K562 (cell line): ENCODE measurements around the gene NRTN. TPM values are rescaled to one million over a fixed set of nuclear protein-coding genes. Genes with fewer than 3 reads are reported as not detected.

Experiments used
- HNRNPH1 ChIP-seq: fragments of 200-400 bp; formaldehyde crosslinking; optimal IDR thresholded peaks from 2 replicates; pipeline ENCODE3; 2017; ENCODE audit warnings: low read depth, mild to moderate bottlenecking, low read length, moderate library complexity
- LCOR ChIP-seq: sonication (generic); formaldehyde crosslinking; IDR thresholded peaks from 2 replicates; pipeline ENCODE4 v1.8.0; 2022; ENCODE audit warnings: mild to moderate bottlenecking, missing genetic modification reagents
- MXD1 ChIP-seq: fragments of 250-450 bp; sonication (Bioruptor Pico); IDR thresholded peaks from 2 replicates; pipeline ENCODE4 v1.8.0; 2021; ENCODE audit warnings: borderline replicate concordance, mild to moderate bottlenecking, moderate library complexity; ENCODE audit not compliant: poor library complexity, severe bottlenecking
- PML ChIP-seq: IDR thresholded peaks from 2 replicates; pipeline ENCODE4 v1.6.1; 2012; ENCODE audit warnings: low read length, inconsistent platforms
- SAFB ChIP-seq: fragments of 200-400 bp; formaldehyde crosslinking; IDR thresholded peaks from 2 replicates; pipeline ENCODE4 v1.6.1; 2017; ENCODE audit warnings: low read depth, low read length, borderline replicate concordance
- SMARCA5 ChIP-seq: fragments of 450-650 bp; IDR thresholded peaks from 2 replicates; pipeline ENCODE4 v1.6.1; 2016
- ZBTB1 ChIP-seq: sonication (generic); formaldehyde crosslinking; IDR thresholded peaks from 2 replicates; pipeline ENCODE4 v1.8.1; 2023; ENCODE audit warnings: missing genetic modification reagents, low read depth, mild to moderate bottlenecking, borderline replicate concordance
- ZBTB40 ChIP-seq, 2 experiments: fragments of 450-650 bp in 1 of 2; sonication (generic) in 1 of 2; formaldehyde crosslinking in 1 of 2; IDR thresholded peaks; 2 replicates each; pipeline versions ENCODE4 v1.7.1 to v1.9.0; 2016 to 2022; ENCODE audit warnings: inconsistent platforms in 1 of 2, mild to moderate bottlenecking in 1 of 2, missing genetic modification reagents in 1 of 2
- ZNF280B ChIP-seq: fragments of 250-450 bp; sonication (Bioruptor Pico); IDR thresholded peaks from 2 replicates; pipeline ENCODE4 v1.5.1; 2021; ENCODE audit warnings: mild to moderate bottlenecking
- ZNF444 ChIP-seq: fragments of 250-450 bp; sonication (Bioruptor Pico); IDR thresholded peaks from 2 replicates; pipeline ENCODE4 v1.4.0; 2020; ENCODE audit warnings: mild to moderate bottlenecking, moderate library complexity
- ZNF639 ChIP-seq, 2 experiments: fragments of 200-800 bp in 1 of 2; sonication (Bioruptor generic) in 1 of 2; sonication (generic) in 1 of 2; formaldehyde crosslinking in 1 of 2; IDR thresholded peaks in 1 of 2; conservative IDR thresholded peaks in 1 of 2; 2 replicates each; pipeline versions ENCODE4 v1.5.0 to v1.6.1; 2016 to 2020; ENCODE audit warnings: missing compliant biosample characterization in 1 of 2, missing genetic modification characterization in 1 of 2, missing genetic modification reagents in 1 of 2
- ZNF707 ChIP-seq: fragments of 250-450 bp; sonication (Bioruptor Pico); conservative IDR thresholded peaks from 2 replicates; pipeline ENCODE4 v1.8.0; 2022; ENCODE audit warnings: inconsistent platforms, mild to moderate bottlenecking, moderate library complexity
- polyA plus RNA-seq, 8 experiments: library from polyadenylated mRNA; depleted of rRNA in 4 of 8; stranded (reverse) in 5 of 8; unstranded in 3 of 8; fragments of >200 nt; fragmentation: Nextera tagmentation in 2 of 8; fragmentation: Illumina TruSeq in 1 of 8; extraction: Ambion mirVana in 2 of 8; extraction: Trizol in 1 of 8; gene quantifications; 2 replicates each; pipeline versions ENCODE4 v1.2.1 to v1.2.3, GENCODE V29; 2011 to 2014; ENCODE audit warnings: inconsistent platforms in 1 of 8, missing spikeins in 1 of 8
- total RNA-seq, 7 experiments: library from RNA; depleted of rRNA in 6 of 7; stranded (reverse); fragments of >200 nt in 6 of 7; fragmentation: Illumina TruSeq in 2 of 7; extraction: Trizol in 2 of 7; gene quantifications; 2 replicates each; pipeline versions ENCODE4 v1.2.1 to v1.2.3, GENCODE V29; 2011 to 2021; ENCODE audit warnings: low replicate concordance in 1 of 7

NRTN gene
- total and polyA plus RNA-seq, 9 of the 15 experiments (the other 6 are each of a cell fraction or from before 2014, with no cell fraction given): 0.62 to 8.1 (median 1.6) TPM; not detected in 2

- TF ChIP-seq ZNF639 (CRISPR knock-in tag; conservative IDR thresholded peaks at IDR 0.05 in 1 of 2, IDR thresholded peaks at IDR 0.05 in 1 of 2) (peak in 1 of 2 experiments; percentile 93; a peak in 2 of 4 replicates), ZNF280B (CRISPR knock-in tag) (no peak), PML (peak; percentile 94), MXD1 (no peak), HNRNPH1 (no peak), SMARCA5 (peak; percentile 84; the same call in 1 of the 2 replicates), ZNF444 (0 out of 2 replicates have a peak, but pooled peaks have one; percentile 22), ZBTB40 (IDR thresholded peaks at IDR 0.05) (no peak), ZBTB40 (CRISPR knock-in tag; IDR thresholded peaks at IDR 0.05) (no peak), ZNF707 (CRISPR knock-in tag) (no peak), LCOR (peak; percentile 87), SAFB (no peak), ZBTB1 (CRISPR knock-in tag) (no peak; the same call in 1 of the 2 replicates)
Observed at GRCh38 chr19:5799247-5800241, 5.3 kb upstream of the NRTN start (continued).
